HEK293T (cell line): ENCODE results near the gene BTBD9.

ENCODE experiments used
- ARNT ChIP-seq: fragments of 450-650 bp; IDR thresholded peaks from 2 replicates; pipeline ENCODE4 v1.6.1; 2017; ENCODE audit warnings: mild to moderate bottlenecking
- BHLHE40 ChIP-seq: fragments of 450-650 bp; IDR thresholded peaks from 2 replicates; pipeline ENCODE4 v1.6.1; 2016; ENCODE audit warnings: mild to moderate bottlenecking, moderate library complexity, borderline replicate concordance
- CTBP1 ChIP-seq: fragments of 450-650 bp; IDR thresholded peaks from 2 replicates; pipeline ENCODE4 v1.6.1; 2016; ENCODE audit warnings: borderline replicate concordance
- ELF4 ChIP-seq: fragments of 450-650 bp; IDR thresholded peaks from 2 replicates; pipeline ENCODE4 v1.6.1; 2017; ENCODE audit warnings: antibody characterized with exemption
- FOXA1 ChIP-seq: fragments of 450-650 bp; IDR thresholded peaks from 2 replicates; pipeline ENCODE4 v1.6.1; 2016; ENCODE audit warnings: mild to moderate bottlenecking
- FOXK2 ChIP-seq: fragments of 450-650 bp; IDR thresholded peaks from 2 replicates; pipeline ENCODE4 v1.6.1; 2016; ENCODE audit warnings: mild to moderate bottlenecking
- FOXM1 ChIP-seq: fragments of 450-650 bp; IDR thresholded peaks from 2 replicates; pipeline ENCODE4 v1.6.1; 2017; ENCODE audit warnings: mild to moderate bottlenecking, borderline replicate concordance
- HDGF ChIP-seq: fragments of 450-650 bp; IDR thresholded peaks from 2 replicates; pipeline ENCODE4 v1.6.1; 2017; ENCODE audit warnings: antibody characterized with exemption, borderline replicate concordance
- L3MBTL2 ChIP-seq: fragments of 450-650 bp; conservative IDR thresholded peaks from 2 replicates; pipeline ENCODE4 v1.6.1; 2016; ENCODE audit warnings: mild to moderate bottlenecking
- LEF1 ChIP-seq: fragments of 450-650 bp; IDR thresholded peaks from 2 replicates; pipeline ENCODE4 v1.6.1; 2017; ENCODE audit warnings: mild to moderate bottlenecking, borderline replicate concordance
- NFRKB ChIP-seq: fragments of 450-650 bp; IDR thresholded peaks from 2 replicates; pipeline ENCODE4 v1.6.1; 2016; ENCODE audit warnings: mild to moderate bottlenecking, moderate library complexity
- SP1 ChIP-seq: fragments of 450-650 bp; IDR thresholded peaks from 2 replicates; pipeline ENCODE4 v1.6.1; 2017
- SUZ12 ChIP-seq: fragments of 450-650 bp; IDR thresholded peaks from 2 replicates; pipeline ENCODE4 v1.6.1; 2016; ENCODE audit warnings: mild to moderate bottlenecking
- ZNF384 ChIP-seq: fragments of 450-650 bp; IDR thresholded peaks from 2 replicates; pipeline ENCODE4 v1.6.1; 2016

DNA sequence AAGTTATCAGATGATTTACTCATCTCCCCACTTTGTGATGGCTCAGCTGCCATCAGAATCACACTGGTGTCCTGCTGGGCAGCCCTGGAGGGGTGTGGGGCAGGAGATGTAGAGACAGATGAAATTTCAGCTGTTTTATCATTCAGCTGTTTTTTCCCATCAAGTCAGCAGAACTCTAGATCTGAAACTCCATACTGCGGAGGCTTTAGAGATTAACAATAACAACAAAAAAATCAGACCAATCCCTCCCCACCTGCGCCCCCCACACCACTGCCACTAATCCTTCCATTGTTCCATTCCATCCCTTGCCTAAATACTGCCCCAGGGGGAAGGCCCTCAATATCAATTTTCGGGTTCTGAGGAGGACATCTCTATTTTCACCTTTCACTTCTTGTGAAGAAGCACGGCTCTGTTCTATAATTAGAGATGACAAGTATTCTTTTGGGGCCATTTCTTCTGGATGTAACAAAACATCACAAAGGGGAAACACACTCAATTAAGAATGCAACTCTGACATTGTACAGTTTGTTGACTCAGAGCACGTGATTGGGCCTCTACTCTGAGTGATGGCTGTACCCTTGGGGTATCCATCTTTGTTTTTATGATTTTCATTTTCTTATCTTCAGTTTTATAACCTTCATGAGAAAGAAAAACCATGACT lies 423.9 kb downstream of the BTBD9 start:
- no peak for TF ChIP-seq BHLHE40
- TF ChIP-seq FOXA1, result no peak
- no peak for TF ChIP-seq FOXK2
- TF ChIP-seq L3MBTL2, result no peak
- TF ChIP-seq SP1, result no peak
- no peak for TF ChIP-seq SUZ12
- no peak for TF ChIP-seq ARNT
- no peak for TF ChIP-seq FOXM1
- TF ChIP-seq HDGF, result no peak
- no peak for TF ChIP-seq ZNF384
- no peak for TF ChIP-seq ELF4
- no peak for TF ChIP-seq NFRKB
- no peak for TF ChIP-seq LEF1
- TF ChIP-seq CTBP1, result no peak
